PC-9 (cell line): Measurements from ENCODE around the gene HAO2. TPM values are rescaled to one million over a fixed set of nuclear protein-coding genes. Genes with fewer than 3 reads are reported as not detected.

ENCODE experiments used
- BruUV-seq: library from RNA; stranded (reverse); fragments of 400-500 nt; replicated peaks from 2 replicates; lab custom pipeline; 2021; lab: Mats Ljungman, UMichigan
- CTCF ChIA-PET: fragments of 300-600 bp; sonication (Branson Sonifier 250); formaldehyde crosslinking; loops from one replicate; lab custom pipeline; 2022; ENCODE audit warnings: antibody characterized with exemption; lab: Charles Lee
- POLR2A ChIA-PET: fragments of 300-600 bp; sonication (Branson Sonifier 250); formaldehyde crosslinking; loops from one replicate; lab custom pipeline; 2022; ENCODE audit warnings: antibody characterized with exemption; ENCODE audit not compliant: unreplicated experiment; lab: Charles Lee
- DNase-seq, 2 experiments: peaks; one replicate each; pipeline versions ENCODE4 v3.0.0 to v3.0.0-alpha.2; 2015 to 2022; ENCODE audit warnings: mixed read lengths in 1 of 2
- H2AFZ ChIP-seq: fragments of 200-600 bp; sonication (generic); 2 replicates; pipeline ENCODE4 v1.8.1; 2017; ENCODE audit warnings: antibody characterized with exemption
- H3F3A ChIP-seq: fragments of 200-600 bp; sonication (generic); 2 replicates; pipeline ENCODE4 v1.8.1; 2017; ENCODE audit warnings: antibody characterized with exemption, mild to moderate bottlenecking, low read depth; ENCODE audit not compliant: insufficient read depth
- H3K27ac ChIP-seq: fragments of 200-600 bp; sonication (generic); 2 replicates; pipeline ENCODE4 v1.6.1; 2016; ENCODE audit warnings: mixed run types
- H3K27me3 ChIP-seq: fragments of 200-600 bp; sonication (generic); 2 replicates; pipeline ENCODE4 v1.6.1; 2016; ENCODE audit warnings: low read depth, mixed run types; ENCODE audit not compliant: insufficient read depth
- H3K36me3 ChIP-seq: fragments of 200-600 bp; sonication (generic); 2 replicates; pipeline ENCODE4 v1.6.1; 2016; ENCODE audit warnings: low read depth, mixed run types
- H3K4me1 ChIP-seq: fragments of 200-600 bp; sonication (generic); replicated peaks from 2 replicates; pipeline ENCODE4 v1.6.1; 2016; ENCODE audit warnings: mixed run types; ENCODE audit not compliant: insufficient read depth
- H3K4me2 ChIP-seq: fragments of 200-600 bp; sonication (generic); 2 replicates; pipeline ENCODE4 v1.6.1; 2017; ENCODE audit warnings: mixed run types
- H3K4me3 ChIP-seq: fragments of 200-600 bp; sonication (generic); 2 replicates; pipeline ENCODE4 v1.6.1; 2016; ENCODE audit warnings: mixed run types
- H3K79me2 ChIP-seq: fragments of 200-600 bp; sonication (generic); 2 replicates; pipeline ENCODE4 v1.6.1; 2017; ENCODE audit warnings: low read depth, mixed run types
- H3K9me2 ChIP-seq: fragments of 200-600 bp; sonication (generic); 2 replicates; pipeline ENCODE4 v1.8.1; 2017; ENCODE audit warnings: mild to moderate bottlenecking; ENCODE audit not compliant: insufficient read depth
- H3K9me3 ChIP-seq: fragments of 200-600 bp; sonication (generic); 2 replicates; pipeline ENCODE4 v1.8.1; 2016; ENCODE audit warnings: low read depth; ENCODE audit not compliant: insufficient read depth
- H4K20me1 ChIP-seq: fragments of 200-600 bp; sonication (generic); 2 replicates; pipeline ENCODE4 v1.8.1; 2017; ENCODE audit not compliant: insufficient read depth
- CTCF ChIP-seq: fragments of 200-600 bp; sonication (generic); conservative IDR thresholded peaks from 2 replicates; pipeline ENCODE4 v1.6.1; 2017; ENCODE audit warnings: mixed run types, antibody characterized with exemption, mild to moderate bottlenecking, moderate library complexity
- EZH2 ChIP-seq: fragments of 200-600 bp; sonication (generic); IDR thresholded peaks from 2 replicates; pipeline ENCODE4 v1.8.0; 2017; ENCODE audit warnings: antibody characterized with exemption, low read depth
- intact Hi-C: fragments of 100-400 bp; cut with micrococcal nuclease; formaldehyde crosslinking; loops from one replicate; pipeline ENCODE4 v1.10.0; 2022; ENCODE audit not compliant: unreplicated experiment
- total RNA-seq: library from RNA; stranded (reverse); gene quantifications from 2 replicates; pipeline ENCODE4 v1.2.3, GENCODE V29; 2021

HAO2 gene
- total RNA-seq, 1 experiment from 2014 or later, result not detected

- Histone ChIP-seq H3K36me3 (no peaks in the 10 kb centered on the region), H3K27me3 (peaks cover 4% of the 10 kb centered on the region; the same call in 1 of the 2 replicates), H2AFZ (no peak overlapping the region), H3K4me3 (no peak overlapping the region), H4K20me1 (no peaks in the 10 kb centered on the region), H3K4me2 (no peak overlapping the region), H3K9me3 (no peaks in the 10 kb centered on the region), H3F3A (no peaks in the 10 kb centered on the region), H3K79me2 (no peaks in the 10 kb centered on the region), H3K27ac (no peak overlapping the region), H3K9me2 (no peaks in the 10 kb centered on the region), H3K4me1 (no peaks in the 10 kb centered on the region)
- intact Hi-C loops, result no loop called here
- CTCF ChIA-PET, result no interaction called here
- POLR2A ChIA-PET, result no interaction called here
- DNase-seq, result no peak
- no TSS peak for BruUV-seq
- TF ChIP-seq EZH2, result no peak
- TF ChIP-seq CTCF, result no peak
Measured at GRCh38 chr1:119340861-119341261, 27.7 kb upstream of the HAO2 start.

GRCh38 chr1:119341372-119341947 lies 27.1 kb upstream of the HAO2 start:
- no peaks in the 10 kb centered on the region for H3K79me2 ChIP-seq
- H4K20me1 ChIP-seq, result no peaks in the 10 kb centered on the region
- no peaks in the 10 kb centered on the region for H3K9me3 ChIP-seq
- no peak overlapping the region for H2AFZ ChIP-seq
- no peak overlapping the region for H3K4me2 ChIP-seq
- H3K36me3 ChIP-seq, result no peaks in the 10 kb centered on the region
- no peak for TF ChIP-seq CTCF
- TF ChIP-seq EZH2, result no peak
- ChIA-PET CTCF (no interaction called here), POLR2A (no interaction called here)
- no peak overlapping the region for H3K27ac ChIP-seq
- H3K4me1 ChIP-seq, result no peaks in the 10 kb centered on the region
- H3K27me3 ChIP-seq, result peaks cover 4% of the 10 kb centered on the region; the same call in 1 of the 2 replicates
- BruUV-seq, result no TSS peak
- H3K4me3 ChIP-seq, result no peak overlapping the region
- no peak for DNase-seq
- H3K9me2 ChIP-seq, result no peaks in the 10 kb centered on the region
- H3F3A ChIP-seq, result no peaks in the 10 kb centered on the region
- intact Hi-C loops, result no loop called here

GRCh38 chr1:119345398-119345797 lies 23.2 kb upstream of the HAO2 start:
- peaks cover 4% of the 10 kb centered on the region; the same call in 1 of the 2 replicates for H3K27me3 ChIP-seq
- no peaks in the 10 kb centered on the region for H4K20me1 ChIP-seq
- no peaks in the 10 kb centered on the region for H3K9me3 ChIP-seq
- H3K27ac ChIP-seq, result no peak overlapping the region
- BruUV-seq, result no TSS peak
- H3K79me2 ChIP-seq, result no peaks in the 10 kb centered on the region
- no peak for DNase-seq
- H3K36me3 ChIP-seq, result no peaks in the 10 kb centered on the region
- H3K4me1 ChIP-seq, result no peaks in the 10 kb centered on the region
- intact Hi-C loops, result no loop called here
- POLR2A ChIA-PET, result no interaction called here
- H3F3A ChIP-seq, result no peaks in the 10 kb centered on the region
- H3K9me2 ChIP-seq, result no peaks in the 10 kb centered on the region
- H3K4me3 ChIP-seq, result no peak overlapping the region
- no peak overlapping the region for H3K4me2 ChIP-seq
- CTCF ChIA-PET, result no interaction called here
- TF ChIP-seq CTCF, result no peak
- no peak for TF ChIP-seq EZH2
- H2AFZ ChIP-seq, result no peak overlapping the region
